GM08714 (cell line): ENCODE measurements around the gene AGPAT2.
"Not testable (repeated sequence)": the region's sequence is repeated elsewhere in the genome, so short reads cannot be mapped to it uniquely, and the experiment has no call there.

Experiments used
- H3K4me3 ChIP-seq: fragments of 200-500 bp; sonication (Bioruptor generic); 2 replicates; pipeline ENCODE4 v1.5.1; 2014; ENCODE audit warnings: mild to moderate bottlenecking, low read length, inconsistent platforms
- ZNF274 ChIP-seq: IDR thresholded peaks from 2 replicates; pipeline ENCODE4 v1.6.1; 2012; ENCODE audit warnings: mild to moderate bottlenecking, low read depth, low read length

Gene AGPAT2

DNA sequence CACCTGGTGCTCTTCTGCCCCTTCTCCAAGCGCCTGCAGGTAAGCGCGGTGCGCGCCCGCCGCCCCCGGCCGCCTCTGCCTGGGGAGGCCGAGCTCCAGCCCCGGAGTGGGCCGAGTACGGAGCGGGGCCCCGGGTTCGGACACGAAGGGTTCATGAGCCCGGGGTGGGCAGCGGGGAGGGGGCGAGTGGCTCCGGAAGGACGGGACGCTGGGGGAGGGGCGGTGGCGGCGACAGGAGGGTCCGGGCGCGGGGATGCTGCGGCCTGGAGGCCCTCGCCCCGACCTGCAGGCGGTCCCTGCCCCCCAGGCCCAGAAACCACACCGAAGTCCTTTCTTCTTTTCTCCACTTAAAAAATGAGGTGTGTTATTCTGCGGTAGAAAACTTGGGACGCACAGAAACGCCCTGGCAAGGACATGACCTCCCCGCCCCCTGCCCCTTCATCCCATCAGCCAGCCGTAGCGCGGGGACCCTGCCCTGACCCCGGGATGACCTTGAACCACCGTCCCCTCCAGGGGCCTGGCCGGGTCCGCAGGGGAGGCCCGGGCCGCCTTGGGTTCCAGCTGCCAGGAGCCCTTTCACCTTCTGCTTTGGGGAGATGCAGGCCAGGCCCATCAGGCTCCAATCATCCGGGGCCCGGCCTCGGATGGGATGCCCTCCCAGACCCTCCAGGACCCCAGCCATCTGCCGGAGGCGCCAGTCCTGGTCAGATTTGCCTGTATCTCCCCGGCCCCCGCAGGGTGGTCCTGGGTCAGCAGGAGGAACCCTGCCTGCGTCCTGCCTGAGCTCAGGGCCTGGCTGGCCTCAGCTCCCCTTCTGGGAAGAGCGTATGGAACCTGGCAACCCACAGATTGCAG lies 25.7 kb upstream of the AGPAT2 start:
- H3K4me3 ChIP-seq = peak overlapping the region; percentile 4; the same call in 1 of the 2 replicates
- TF ChIP-seq ZNF274 = no peak

DNA sequence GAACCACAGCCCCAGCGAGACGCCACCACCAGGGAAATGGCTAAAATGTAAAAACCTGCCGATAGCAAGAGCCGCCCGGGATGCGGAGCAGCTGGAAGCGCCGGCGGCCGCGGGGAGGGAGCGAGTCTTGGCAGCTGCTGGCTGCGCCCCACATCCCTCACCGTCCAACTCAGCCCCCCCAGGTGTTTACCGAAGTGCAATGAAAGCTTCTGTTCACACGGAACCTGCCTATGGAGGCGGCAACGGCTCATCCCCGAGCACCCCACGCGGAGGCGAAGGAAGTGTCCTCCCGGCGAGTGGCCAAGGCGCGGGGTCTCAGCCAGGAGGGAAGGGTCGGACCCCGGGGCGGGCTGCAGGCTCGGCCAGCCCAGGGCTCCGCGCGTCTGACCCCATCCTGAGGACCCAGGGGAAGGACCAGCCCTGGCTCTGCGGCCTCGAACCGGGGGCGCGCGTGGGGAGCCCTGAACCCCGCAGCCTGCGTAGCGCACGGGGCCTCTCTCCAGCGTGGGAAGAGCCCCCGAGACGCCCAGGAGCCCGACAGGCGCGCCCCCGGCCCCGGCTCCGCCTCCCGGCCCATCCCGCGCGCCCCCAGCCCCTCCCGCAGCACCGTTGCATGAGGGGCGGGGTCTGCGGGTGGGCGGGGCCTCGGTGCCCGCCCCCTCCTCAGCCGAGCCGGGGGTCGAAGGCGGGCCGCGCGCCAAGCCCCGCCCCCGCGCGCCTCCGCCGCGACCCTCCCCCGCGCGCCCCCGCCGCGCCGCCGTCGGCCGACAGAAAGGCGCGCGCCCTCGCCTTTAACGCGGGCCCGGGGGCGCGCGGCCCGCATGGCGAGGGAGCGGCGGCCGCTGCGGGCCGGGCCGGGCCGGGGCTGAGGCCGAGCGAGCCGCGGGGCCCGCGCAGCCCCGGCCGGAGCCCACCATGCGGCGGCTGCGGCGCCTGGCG lies 24.8 kb upstream of the AGPAT2 start, which contains the start of gene DIPK1B:
Gene DIPK1B, plus strand, starts transcription at position 822 of the 939 bp plus-strand sequence. Its CDS starts 94 bp downstream, at position 916.
- peak within 1 kb of the TSS; percentile 4; the same call in 1 of the 2 replicates for H3K4me3 ChIP-seq
- no peak for TF ChIP-seq ZNF274

GRCh38 chr9:136711219-136711648 lies 24.0 kb upstream of the AGPAT2 start:
- H3K4me3 ChIP-seq = not testable (repeated sequence)

GRCh38 chr9:136710543-136710942 lies 23.3 kb upstream of the AGPAT2 start:
- H3K4me3 ChIP-seq = no peak overlapping the region
- no peak for TF ChIP-seq ZNF274

DNA sequence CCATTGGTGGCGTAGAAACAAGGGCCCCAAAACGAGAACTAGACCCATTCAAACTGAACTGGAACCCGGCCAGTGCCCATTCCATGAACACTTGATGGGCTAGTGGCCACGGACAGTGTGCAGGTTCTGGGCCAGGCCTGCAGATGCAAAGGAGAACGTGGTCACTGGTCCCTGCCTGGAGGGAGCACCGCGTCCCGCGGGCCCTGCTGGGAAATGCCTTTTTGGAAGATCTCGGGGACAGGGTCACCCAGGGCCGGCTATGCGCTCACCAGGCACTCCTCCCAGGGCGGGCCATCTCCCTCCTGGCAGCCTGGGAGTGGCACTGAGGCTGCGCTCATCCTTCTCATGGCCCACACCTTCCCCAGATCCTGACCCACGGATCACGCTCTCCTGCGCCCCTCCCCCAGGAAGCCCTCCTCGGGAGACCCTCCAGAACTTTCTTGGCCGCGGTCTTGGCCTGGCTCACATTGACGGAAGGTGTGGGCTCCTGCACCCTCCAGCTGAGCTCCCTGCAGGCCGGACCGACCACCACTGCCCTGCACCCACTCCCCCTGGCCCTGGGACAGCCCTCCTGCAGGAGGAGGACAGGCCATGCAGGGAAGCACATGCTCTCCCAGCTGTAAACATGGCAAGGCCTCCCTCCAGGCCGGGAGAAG lies 22.3 kb upstream of the AGPAT2 start:
- no peak overlapping the region for H3K4me3 ChIP-seq

GRCh38 chr9:136707849-136708517 lies 20.7 kb upstream of the AGPAT2 start:
- no peak for TF ChIP-seq ZNF274
- no peak overlapping the region for H3K4me3 ChIP-seq

More for the DNA sequence above, 22.3 kb upstream of the AGPAT2 start:
- TF ChIP-seq ZNF274 = no peak

DNA sequence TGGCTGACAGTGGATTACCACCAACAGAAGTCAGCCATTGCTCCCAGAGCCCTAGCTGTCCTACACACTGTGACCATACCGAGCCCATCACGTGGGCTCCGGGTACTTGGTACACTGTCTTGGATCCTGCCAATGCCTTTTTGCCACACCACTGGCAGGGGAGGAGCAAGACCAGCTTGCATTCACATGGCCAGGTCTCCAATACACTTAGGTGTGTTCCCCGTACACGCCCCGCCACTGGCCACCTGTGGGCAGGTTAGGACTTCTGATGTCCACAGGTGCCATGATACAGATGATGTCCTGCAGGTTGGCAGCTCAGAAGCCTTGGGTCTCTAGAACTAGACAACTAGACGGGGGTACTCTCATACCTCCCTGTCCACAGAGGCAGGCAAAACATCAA lies 19.8 kb upstream of the AGPAT2 start:
- H3K4me3 ChIP-seq = no peak overlapping the region
- TF ChIP-seq ZNF274 = no peak

DNA sequence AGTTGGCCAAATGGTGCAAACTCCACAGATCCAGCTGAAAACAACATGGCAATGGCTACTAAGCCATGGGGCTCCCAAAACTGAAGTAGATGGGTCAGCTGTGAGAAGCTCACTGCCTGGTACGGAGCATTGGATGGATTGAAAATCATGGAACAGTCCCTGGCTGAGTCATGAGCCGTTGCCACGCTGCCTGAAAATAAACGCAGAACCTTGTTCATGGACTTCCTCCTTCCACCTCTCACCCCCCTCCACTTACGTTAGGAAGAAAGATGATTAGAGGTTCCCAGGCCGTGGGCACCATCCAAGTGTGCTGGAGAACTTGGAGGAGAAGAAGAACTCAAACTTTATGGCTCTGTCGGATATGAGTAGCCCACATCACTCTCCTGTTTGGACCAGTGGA lies 18.3 kb upstream of the AGPAT2 start:
- no peak overlapping the region for H3K4me3 ChIP-seq
- TF ChIP-seq ZNF274 = no peak

- H3K4me3 ChIP-seq = not testable (repeated sequence)
Observed at GRCh38 chr9:136704741-136705140, 17.5 kb upstream of the AGPAT2 start.

DNA sequence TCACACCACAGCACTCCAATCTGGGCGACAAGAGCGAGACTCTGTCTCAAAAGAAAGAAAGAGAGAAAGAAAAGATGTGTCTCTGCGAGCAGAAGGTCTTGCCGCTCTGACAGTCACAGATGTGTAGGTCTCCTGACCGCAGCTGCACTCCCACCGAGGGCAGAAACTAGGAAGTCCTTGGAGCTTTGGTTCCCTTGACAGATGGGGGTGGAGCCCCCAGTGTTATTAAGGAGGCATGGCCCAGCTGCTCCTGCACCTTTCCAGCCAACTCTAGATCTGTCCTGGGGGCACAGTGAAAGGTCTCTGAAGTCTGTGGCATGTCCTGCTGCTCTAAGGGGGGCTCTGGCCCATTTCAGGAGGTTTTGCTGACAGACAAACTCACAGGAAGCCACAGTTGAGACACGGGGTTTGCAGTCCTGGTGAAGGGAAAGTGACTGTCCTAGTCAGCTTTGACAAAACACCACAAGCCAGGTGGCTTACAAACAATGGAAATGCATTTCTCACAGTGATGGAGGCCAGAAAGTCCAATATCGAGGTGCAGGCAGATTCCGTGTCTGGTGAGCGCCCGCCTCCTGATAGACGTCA lies 16.1 kb upstream of the AGPAT2 start:
- TF ChIP-seq ZNF274 = no peak
- H3K4me3 ChIP-seq = no peak overlapping the region

GRCh38 chr9:136701668-136702053 lies 14.4 kb upstream of the AGPAT2 start:
- TF ChIP-seq ZNF274 = no peak
- H3K4me3 ChIP-seq = no peak overlapping the region

- no peak for TF ChIP-seq ZNF274
- H3K4me3 ChIP-seq = peak overlapping the region; percentile 12; the same call in 1 of the 2 replicates
Observed at GRCh38 chr9:136700959-136701667, 13.9 kb upstream of the AGPAT2 start.

DNA sequence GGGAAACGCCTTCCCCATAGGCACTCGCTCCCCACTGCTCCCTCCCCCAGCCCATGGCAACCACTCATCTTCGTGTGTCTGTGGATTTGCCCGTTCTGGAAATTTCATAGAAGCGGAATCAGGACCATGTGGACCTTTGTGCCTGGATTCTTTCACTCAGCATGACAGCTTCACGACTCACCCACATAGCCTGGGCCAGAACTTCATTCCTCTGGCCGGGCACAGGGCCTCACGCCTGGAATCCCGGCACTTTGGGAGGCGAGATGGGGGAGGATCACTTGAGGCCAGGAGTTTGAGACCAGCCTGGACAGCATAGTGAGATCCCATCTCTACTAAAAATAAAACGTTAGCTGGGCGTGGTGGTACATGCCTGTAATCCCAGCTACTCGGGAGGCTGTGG lies 13.0 kb upstream of the AGPAT2 start:
- H3K4me3 ChIP-seq = no peak overlapping the region
- no peak for TF ChIP-seq ZNF274
